Mononuclear cell (primary cell): ENCODE results near the gene GPD1L. TPM values are rescaled to one million over a fixed set of nuclear protein-coding genes. Genes with fewer than 3 reads are reported as not detected.

Source experiments
- H3K27me3 ChIP-seq: 2 replicates; pipeline ENCODE4 v1.6.0; 2011; ENCODE audit warnings: low read length, control low read depth; ENCODE audit not compliant: insufficient read depth
- H3K4me1 ChIP-seq: 2 replicates; pipeline ENCODE4 v1.5.1; 2011; ENCODE audit warnings: mild to moderate bottlenecking, low read length, control low read depth; ENCODE audit not compliant: insufficient read depth
- H3K4me3 ChIP-seq: 2 replicates; pipeline ENCODE4 v1.5.1; 2011; ENCODE audit warnings: mild to moderate bottlenecking, low read length, moderate library complexity
- H3K9me3 ChIP-seq: 2 replicates; pipeline ENCODE4 v1.5.1; 2011; ENCODE audit warnings: low read depth, mild to moderate bottlenecking, control low read depth, low read length
- total RNA-seq: library from RNA; depleted of rRNA; stranded (reverse); fragments of >200 nt; gene quantifications from one replicate; pipeline ENCODE4 v1.2.3, GENCODE V29; 2012

The GPD1L gene
- total RNA-seq, 1 donor, result 16.8 TPM

GRCh38 chr3:32200490-32200889 lies 94.1 kb downstream of the GPD1L start:
- Histone ChIP-seq H3K9me3 (no peaks in the 10 kb centered on the region), H3K4me1 (no peaks in the 10 kb centered on the region), H3K4me3 (no peak overlapping the region), H3K27me3 (peaks cover 2% of the 10 kb centered on the region)

- H3K4me3 ChIP-seq, result no peak overlapping the region
- H3K4me1 ChIP-seq, result no peaks in the 10 kb centered on the region
- peaks cover 2% of the 10 kb centered on the region for H3K27me3 ChIP-seq
- no peaks in the 10 kb centered on the region for H3K9me3 ChIP-seq
These were observed 94.8 kb downstream of the GPD1L start for GRCh38 chr3:32200992-32201758.

DNA sequence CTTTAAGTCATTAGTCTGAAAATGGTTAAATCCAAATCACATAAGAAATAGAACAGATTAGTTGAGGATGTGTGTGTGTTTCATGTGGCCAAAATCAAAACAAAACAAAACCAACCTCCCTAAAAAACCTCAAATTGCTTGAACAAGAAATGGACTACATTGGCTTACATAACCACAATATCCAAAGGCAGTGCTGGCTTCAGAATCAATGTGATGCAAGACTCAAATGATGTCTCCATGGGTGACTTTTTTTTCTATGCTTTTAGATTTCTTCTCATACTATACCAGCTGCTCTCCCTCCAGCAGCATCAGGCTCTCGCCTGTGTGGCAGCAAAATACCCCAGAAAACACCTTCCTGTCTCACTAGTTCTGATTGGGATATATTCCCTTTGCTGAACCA lies 96.1 kb downstream of the GPD1L start:
- Histone ChIP-seq H3K4me3 (no peak overlapping the region), H3K9me3 (no peaks in the 10 kb centered on the region), H3K27me3 (no peaks in the 10 kb centered on the region), H3K4me1 (no peaks in the 10 kb centered on the region)

DNA sequence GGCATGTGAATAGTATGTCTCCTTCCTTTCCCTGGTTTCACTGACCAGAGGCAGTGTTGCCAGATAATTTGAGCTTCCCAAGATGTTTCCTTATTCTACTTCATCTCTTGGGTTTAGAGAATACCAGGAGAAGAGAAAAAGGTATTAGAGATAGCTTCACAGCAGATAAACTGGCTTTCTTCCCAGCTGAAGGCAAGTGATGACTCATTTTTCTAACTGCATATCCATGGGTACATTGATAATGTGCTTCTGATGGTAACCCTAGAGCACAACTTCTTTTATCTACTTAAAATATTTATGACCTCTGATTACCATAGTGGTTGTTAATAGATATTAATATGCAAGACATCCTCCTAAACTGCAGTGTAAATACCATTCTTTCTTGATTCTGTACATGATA lies 97.4 kb downstream of the GPD1L start:
- Histone ChIP-seq H3K9me3 (no peaks in the 10 kb centered on the region), H3K27me3 (no peaks in the 10 kb centered on the region), H3K4me1 (no peaks in the 10 kb centered on the region), H3K4me3 (no peak overlapping the region)

- Histone ChIP-seq H3K4me1 (no peaks in the 10 kb centered on the region), H3K9me3 (no peaks in the 10 kb centered on the region), H3K4me3 (no peak overlapping the region), H3K27me3 (no peaks in the 10 kb centered on the region)
These were observed 102.0 kb downstream of the GPD1L start for GRCh38 chr3:32208447-32208846.

DNA sequence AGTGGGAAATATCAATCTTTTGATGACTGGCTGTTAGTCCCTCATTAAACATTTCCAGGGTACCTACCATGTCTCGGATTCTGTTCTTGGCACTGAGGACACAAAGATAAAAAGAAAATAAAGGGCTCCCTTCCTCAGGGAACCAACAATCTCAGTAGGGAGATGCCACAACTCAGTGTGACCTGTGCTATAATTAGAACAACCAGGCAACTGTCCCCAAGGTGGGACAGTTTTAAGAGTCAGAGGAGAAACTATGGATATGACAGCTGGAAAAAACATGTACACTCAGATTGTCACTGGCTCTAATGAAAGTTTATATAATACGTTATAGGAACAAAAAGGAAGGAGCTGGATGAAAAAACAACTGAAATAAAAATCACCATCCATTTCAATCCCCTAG lies 108.8 kb downstream of the GPD1L start:
- H3K4me1 ChIP-seq, result no peaks in the 10 kb centered on the region
- H3K4me3 ChIP-seq, result no peak overlapping the region
- no peaks in the 10 kb centered on the region for H3K9me3 ChIP-seq
- H3K27me3 ChIP-seq, result no peaks in the 10 kb centered on the region

GRCh38 chr3:32216172-32216783 lies 109.9 kb downstream of the GPD1L start:
- no peaks in the 10 kb centered on the region for H3K9me3 ChIP-seq
- no peaks in the 10 kb centered on the region for H3K27me3 ChIP-seq
- H3K4me3 ChIP-seq, result no peak overlapping the region
- no peaks in the 10 kb centered on the region for H3K4me1 ChIP-seq

DNA sequence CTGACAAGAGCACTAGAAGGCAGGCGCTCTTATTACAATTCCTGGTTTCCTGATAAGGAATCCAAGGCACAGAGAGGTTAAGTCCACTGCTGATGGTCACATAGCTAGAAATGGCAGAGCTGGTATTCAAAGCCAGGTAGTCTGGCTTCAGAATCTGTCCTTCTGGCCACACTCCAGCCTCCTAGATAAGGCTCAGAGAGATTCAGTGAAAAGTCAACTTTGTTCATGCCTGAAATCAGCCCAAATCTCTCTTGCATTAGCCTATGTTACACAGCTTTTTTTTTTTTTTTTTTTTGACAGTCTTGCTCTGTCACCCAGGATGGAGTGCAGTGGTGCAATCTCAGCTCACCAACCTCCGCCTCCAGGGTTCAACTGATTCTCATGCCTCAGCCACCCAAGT lies 110.9 kb downstream of the GPD1L start:
- no peaks in the 10 kb centered on the region for H3K27me3 ChIP-seq
- no peaks in the 10 kb centered on the region for H3K9me3 ChIP-seq
- no peak overlapping the region for H3K4me3 ChIP-seq
- no peaks in the 10 kb centered on the region for H3K4me1 ChIP-seq

Other genes with a start within 250 kb of the GPD1L start
- 7.6 TPM for gene OSBPL10, start 125.4 kb upstream of the GPD1L start, total RNA-seq
- 0.52 TPM for gene ZNF860, start 124.9 kb upstream of the GPD1L start, total RNA-seq
- gene CMTM8, start 132.1 kb downstream of the GPD1L start, total RNA-seq, result 2.9 TPM